HPDE6-E6E7 (cell line): ENCODE data around the gene ESPL1.
A peak's percentile ranks its signal among the peaks of the same experiment; 100 is the strongest.

ENCODE experiments used
- DNase-seq: peaks from one replicate; pipeline ENCODE4 v3.0.0; 2011; ENCODE audit warnings: missing footprints; ENCODE audit errors: extremely low spot score

The ESPL1 gene

DNA sequence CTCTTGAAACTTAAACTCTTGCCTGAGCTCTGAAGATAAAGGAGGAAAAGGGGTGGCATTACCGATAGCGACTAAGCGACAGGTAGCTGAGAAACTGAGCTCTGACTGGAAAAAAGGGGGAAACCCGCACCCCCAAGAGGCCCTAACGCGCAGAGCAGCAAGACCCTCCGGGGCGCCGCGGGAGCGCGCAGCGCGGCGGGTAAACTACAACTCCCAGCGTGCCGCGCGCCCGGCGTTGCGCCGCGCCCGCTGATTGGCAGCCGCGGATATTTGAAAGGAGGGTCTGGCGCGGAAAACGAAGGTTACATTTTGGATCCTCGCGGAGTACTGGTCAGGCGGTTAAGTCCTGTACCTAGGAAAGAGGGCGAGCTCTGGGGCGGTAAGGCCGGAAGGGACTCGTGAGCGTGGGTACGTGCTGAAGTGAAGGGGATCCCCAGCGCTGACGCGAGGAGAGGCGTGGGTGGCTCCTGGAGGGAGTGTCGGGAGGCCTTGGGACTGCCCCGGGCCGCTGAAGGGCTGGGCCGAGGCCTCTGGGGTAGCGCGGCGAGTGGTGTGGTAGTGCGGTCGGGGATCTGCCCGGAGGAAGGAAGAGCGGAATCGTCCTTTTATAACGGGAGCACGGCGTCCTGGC lies at the start of gene ESPL1:
ESPL1 (plus strand) TSS at position 301 of the 631 bp plus-strand sequence. CDS start 468 bp downstream, outside the sequence.
- peak; percentile 82 for DNase-seq

DNA sequence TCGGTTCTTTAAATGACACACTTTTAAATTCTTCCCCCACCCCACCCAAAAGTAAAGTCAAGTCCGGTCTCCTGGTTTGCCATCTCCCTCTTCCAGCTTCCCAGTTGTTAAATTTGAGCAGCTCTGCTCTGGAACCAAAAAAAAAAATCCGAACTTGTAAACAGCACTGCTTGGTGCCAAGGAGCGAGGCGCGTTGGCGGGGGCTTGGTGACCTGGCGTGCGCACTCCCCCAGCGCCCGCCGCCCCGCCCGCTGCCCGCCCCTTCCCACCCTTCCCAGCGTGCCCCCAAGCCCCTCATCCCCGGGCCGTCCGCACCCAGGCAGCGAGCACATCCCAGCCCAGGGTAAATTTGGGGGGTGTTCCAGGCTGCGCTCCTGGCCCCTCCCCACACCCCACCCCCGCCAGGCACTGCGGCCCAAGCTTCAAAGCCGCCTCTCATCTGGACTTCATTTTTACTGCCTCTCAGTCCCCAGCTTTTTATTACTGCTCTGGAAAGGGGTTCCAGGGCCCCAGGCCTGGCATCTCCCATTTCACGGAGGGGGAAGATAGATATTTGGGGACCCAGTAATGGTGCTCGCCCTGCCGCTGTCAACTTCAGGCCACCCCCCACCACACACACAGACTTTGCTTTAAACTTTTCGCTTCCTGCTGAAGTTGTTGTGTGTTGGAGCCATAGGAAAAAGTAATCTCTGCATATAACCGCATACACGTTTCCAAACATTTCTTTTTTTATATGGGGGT lies 49.4 kb upstream of the ESPL1 start:
- DNase-seq = no peak

DNA sequence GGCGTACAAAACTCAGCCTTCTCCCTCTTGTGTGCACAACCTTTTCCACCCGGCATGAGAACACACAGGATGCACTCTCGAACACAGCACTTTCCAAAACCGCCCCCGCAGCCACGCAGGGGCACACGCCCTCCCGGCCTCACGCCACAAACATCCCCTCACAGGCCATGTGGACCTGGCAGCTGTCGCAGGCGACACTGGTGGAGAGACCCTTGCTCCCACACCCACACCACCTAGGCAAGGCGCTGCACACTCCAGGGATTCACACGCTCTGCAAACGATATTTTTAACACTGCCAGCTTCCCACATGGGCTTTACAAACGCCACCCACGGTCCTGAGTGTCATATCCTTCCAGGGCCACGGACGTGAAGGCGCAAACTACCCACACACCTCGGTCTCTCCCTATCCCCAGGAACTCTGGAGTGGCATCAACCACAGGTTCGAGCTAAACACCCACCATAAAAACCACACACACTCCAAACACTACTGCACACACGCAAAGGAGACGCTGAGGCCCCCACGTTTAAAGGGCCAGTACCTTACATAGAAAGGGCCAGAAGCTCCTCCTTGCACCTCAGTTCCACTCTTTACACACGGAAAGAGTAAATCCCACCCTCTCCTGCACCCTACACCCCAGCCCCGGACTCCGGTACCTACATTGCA lies 48.7 kb upstream of the ESPL1 start:
- no peak for DNase-seq

DNA sequence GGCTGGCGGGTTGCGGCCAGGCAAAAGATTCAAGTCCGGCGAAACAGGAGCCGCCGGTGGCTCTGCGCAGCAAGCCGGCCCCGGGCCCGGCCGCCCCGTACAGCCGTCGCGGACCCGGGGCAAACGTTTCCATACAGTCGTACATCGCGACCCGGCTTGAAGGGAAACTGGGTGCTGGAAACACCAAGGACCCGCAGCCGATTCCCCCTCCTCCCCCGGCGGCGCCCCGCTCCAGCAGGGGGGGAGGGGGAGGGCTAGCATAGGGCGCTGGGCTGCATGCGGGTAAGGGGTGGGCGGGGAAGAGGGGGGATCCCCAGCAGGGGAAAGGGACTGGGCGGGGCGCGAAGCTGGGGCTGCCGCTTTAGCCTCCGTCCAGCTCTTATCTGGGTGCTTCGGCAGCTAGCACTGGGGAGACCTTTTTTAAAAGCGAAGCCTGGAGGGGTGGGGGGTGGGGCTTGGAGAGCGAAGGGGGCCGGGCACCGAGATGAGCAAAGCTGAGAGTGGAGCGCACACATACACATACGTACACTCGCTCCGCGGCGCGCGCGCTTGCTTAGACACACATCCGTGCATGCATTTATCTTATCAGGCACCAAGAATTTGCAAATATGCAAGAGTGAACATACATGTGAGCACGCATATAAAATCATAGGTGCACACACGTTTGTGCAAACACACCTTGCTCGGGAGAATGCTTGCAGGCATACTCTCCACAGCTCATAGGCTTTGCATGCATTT lies 48.0 kb upstream of the ESPL1 start:
- DNase-seq = no peak

DNA sequence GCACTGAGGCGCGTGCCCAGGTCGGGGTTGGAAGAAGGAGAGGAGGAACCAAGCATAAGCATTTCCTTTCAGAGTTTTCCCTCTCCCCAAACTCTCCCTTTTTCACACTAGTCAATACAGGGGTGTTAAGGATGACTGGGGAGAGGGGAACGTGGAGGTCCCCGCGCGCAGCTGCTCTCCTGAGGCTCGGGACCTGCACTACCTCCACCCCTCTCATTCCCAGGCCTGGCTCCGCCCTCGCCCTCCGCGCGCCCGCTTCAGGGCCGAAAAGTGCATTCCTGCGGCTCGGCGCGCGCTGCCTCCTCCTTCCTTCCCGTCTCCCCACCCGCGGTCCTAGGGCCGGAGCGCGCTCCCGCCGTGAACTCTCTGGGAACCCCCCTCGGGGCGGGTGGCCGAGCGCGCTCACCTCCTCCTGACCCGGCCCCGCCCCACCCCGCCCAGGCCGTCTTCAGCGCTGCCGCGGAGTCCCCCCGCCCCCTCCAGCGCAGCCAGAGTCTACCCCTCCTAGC lies 47.4 kb upstream of the ESPL1 start:
- peak; percentile 93 for DNase-seq

DNA sequence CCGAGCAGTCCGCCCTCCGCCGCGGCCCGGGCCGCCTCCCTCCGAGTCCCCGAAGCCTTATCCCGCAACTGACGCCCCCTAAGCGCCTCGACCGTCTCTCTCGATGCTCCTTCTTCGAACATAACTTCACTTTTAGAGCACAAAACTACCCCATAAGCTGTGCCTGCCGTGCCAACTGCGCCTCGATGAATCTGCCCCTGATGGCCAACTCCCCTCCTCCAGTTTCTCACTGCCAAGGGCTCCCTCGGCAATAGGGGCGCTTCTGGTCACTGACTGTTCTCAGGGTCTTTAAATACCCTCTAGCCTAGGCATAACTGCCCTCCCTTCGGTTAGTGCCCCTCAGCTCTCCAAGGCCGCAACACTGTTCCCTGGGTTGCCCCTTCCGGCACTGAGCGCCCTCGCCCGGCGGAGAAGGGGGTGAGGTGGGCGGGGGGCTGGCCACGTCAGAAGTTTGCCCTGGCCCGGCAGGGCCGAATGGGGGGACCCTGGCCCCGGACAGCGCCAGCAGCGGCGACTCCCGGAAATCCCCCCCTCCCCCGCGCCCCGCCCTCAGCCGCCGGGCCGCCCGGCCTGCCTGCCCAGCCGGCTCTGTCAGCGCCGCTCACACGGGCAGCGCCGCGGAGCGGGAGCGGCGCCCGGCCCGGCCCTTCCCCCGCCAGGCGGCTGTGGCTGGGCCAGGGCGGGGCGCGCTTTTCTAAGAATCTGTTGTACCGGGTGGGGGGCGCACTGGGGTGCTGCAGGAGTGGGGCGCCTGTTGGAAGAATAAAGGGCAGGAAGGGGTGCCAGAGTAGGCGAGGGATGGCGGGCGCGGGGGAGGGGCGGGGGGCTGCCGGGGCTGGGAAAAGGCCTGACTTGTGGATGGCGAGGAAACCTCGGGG lies 46.7 kb upstream of the ESPL1 start:
- no peak for DNase-seq

DNA sequence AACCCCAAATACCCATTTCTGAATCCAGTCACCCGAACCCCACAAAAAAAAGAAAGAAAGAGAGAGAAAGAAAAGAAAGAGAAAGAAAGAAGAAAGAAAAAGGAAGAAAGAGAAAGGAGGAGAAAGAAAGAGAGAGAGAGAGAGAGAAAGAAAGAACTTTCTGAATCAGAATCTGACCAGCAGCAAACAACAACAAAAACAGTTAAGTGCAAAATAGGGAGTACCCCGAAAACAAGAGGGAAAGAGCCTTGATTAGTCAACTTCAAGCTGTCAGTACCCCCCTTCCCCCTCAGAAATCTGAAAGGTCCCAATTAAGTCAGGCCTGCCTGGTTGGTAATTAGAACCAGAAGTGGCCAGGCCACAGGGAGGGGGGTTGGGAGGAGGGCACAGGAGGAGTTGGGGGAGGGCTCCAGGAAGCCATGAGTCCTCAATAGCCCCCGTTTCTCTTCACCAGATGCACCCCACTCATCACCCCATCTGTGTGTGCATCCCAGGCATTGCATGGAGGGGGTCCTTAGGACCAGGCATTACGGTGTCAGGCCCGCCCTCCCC lies 45.9 kb upstream of the ESPL1 start:
- no peak for DNase-seq

DNA sequence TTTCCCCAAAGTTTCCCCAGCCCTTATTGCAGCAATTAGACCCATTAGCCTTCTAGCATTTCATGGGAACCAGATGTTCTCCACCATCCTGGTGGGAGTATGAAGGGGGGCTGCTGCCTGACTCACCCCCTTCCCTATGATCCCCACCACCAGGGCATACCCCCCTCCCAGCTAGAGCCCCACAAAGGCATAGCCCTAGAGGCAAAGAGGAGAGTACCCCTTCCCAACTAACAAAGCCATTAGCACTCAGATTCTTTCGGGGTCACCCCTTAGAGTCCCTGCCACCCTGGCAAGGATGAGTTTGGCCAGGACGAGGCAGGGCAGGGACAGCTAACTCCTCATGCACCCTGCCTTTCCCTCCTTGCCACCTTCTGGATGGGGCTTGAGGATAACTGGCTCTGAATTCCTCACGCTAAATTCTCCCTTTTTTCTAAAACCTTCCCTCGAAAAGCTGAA lies 45.3 kb upstream of the ESPL1 start:
- no peak for DNase-seq

DNA sequence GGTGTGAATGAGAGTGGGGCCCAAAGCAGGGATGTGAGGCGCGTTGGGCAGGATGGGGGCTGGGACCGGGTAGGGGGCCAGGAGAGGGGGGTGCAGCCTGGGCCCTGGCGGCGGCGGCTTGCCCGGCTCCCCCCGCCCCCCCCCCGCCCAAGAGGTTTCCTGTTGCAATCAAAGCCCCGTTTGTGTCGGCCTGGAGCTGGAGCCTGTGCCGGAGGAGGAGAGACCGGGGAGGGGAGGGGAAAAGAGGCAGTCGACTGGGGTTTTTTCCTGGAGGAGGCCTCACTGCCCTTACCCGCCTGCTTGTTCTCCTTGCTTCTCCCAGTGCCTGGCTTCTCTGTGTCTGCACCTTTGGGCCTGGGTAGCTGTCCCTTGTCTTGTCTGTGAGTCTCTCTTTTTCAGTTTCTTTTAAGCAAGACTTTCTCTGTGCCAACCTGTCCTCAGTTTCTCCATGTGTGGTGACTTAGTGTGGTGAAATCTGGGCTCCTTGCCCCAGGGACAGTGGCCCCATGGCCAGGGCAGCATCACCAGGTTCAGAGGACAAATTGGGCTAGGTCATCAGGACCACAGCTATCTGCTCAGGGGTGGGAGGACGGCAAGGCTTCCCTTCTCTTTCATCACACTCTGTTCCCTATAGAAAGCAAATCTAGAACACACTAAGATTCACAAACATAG lies 44.6 kb upstream of the ESPL1 start:
- DNase-seq = no peak

DNA sequence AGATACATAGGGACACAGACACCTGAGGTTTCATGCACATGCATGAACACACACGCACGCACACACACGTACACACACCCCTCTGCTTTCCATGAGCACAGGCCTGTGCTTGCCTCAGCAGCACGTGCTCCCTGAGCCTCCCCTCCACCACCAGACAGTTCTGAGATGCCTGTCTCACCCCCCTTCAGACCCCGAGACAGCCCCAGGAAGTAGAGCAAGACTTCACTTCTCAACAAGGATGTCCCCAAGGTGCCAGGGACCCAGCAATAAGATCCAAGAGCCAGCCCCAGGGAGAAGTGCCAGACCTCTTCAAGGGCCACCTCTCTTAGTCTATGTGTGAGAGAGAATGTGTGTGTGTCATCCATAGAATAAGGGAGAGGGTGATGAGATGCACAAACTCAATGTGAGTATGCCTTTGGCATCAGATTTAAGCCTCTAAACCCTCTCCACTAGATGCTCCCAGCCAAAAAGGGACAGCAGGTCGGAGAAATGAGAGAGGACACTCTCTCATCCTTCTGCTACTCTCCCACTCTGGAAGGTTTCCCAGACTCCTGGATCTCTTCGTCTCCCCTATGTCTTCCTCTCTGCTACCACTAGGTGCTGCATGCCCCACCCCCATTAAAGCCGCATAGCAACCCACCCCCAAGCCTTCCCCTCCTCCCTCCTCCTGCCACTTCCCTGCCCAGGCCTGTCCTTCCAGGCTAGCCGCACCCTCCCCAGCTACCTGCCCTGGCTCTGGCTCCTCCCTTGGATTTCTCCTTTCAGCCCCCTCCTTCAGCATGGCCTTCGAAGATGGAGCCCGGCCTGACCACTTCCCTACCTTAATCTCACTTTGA lies 43.8 kb upstream of the ESPL1 start:
- DNase-seq = no peak

DNA sequence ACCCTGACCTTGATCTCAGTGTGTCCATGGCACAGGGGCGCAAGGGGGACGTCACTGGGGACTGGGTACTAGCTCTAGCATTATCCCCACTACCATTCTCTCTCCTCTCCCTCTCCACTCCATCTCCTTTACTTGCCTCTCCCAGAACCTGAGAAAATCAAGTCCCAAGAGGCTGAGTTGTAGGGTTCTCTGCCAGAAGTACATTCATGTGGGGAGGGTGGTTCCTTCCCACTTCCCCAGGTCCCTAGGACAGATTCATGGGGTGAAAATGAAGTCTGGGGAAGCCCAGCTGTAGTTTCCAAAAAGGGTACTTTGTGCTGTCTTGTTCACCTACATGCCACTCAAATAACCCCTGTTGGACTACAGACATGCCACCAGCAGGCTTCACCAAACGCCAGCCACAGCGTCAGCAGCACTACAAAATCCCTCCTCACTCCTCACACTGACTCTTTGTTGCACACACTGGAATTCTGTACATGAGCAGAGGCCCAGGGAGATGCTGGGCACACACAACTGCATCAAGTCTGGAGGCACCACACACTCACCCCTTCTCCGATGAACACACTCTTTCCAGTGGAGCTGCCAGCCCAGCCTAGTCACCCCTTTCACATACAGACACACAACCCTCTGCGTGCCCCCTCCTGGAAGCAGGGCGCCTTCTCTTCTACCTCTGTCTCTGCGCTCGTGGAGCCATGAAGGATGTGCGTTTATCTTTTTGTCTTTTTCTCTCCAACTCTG lies 43.0 kb upstream of the ESPL1 start:
- DNase-seq = no peak

DNA sequence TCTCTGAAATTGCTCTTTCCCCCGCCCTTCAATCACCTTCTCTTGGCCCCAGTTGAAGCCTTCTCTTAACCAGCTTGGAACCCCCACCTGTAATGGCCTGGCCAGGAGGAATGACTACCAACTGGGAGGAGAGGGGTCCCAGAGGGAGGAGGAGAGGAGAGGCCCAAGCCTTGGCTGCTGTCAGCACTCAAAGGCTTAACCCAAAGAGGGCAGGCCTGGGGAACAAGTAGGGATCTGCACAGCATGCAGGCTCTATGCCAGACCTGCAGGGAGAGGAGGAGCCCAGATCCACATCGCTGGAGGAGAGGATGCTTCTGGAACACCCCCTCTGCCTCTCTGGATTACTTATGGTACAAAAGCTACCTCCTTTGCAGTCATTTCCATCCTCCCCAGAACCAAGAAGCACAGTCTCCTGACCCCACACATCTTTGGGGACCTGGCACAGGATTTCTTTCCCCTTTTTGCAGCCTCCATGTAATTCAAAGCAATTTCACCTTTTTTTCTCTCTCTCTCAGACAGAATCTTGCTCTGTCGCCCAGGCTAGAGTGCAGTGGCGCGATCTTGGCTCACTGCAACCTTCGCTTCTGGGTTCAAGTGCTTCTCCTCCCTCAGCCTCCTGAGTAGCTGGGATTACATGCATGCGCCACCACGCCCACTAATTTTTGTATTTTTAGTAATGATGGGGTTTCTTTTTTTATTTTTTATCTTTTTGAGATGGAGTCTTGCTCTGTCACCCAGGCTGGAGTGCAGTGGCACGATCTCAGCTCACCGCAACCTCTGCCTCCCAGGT lies 42.3 kb upstream of the ESPL1 start:
- DNase-seq = no peak

DNA sequence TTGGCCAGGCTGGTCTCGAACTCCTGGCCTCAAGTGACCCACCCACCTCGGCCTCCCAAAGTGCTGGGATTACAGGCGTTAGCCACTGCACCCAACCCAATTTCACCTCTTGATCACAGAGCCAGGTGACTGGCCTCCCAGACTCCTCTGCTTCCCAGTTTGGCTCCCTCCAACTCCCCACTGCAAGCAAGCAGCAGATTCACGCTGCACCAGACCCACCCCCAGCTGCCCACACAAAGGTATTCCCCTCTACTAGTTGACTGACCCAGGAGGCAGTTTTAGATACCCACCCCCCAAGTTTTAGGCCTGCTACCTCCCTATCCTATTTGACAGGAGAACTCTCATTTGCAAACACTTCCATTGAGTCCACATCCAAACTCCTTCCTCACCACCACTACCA lies 41.3 kb upstream of the ESPL1 start:
- no peak for DNase-seq

DNA sequence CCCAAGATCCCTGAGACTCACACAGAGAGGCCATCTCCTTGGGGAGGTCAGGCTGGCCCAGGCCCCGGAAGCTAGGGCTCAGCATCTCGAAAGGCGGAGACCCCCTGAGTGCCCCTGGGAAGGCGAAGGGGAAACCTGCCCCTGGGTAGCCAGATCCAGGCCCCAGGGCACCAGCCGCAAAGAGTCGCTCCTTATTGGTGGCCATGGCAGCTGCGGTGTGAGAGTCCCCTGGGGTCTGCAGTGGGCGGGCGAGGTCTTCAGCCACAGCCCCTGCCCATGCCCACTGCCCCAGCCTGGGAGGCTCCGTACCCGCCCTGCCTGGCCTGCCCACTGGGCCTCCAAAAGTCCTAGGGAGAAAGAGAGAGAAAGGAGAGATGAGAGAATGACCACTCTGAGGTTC lies 40.8 kb upstream of the ESPL1 start:
- no peak for DNase-seq

DNA sequence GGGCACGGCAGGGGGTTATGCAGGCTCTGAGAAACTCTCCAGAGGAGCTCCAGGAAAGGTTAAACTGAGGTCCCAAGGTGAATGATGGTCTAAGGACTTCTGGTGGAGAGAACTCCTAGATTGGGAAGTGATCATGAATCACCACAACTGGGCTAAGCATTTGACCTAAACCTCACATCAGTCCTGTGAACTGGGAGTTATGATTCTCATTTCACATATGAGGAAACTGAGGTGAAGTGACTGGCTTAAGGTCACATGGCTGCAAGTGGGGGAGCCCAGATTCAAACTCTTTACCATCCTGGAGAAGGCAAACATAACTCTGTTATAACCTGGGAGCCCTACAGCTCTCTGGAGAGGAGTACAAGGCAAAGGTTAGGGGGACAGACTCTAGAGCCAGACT lies 40.3 kb upstream of the ESPL1 start:
- no peak for DNase-seq

DNA sequence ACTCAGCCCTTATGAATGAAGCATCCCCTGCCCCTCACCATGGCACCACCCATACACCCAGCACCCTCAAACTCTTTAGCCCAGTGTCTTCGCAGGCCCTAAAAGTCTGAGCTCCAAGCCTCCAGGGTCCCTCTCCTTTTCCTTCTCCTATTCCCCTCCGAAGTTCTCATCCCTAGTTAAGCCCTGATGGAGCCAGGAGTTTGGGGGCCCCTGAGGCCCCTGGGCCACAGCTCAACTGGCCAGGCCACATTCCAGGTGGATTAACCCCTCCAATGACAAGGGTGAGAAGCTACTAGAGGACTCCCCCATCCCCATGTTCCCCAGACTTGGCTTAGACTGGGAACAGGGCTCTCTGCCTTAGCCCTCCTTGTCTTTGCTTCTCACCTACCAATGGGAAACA lies 38.6 kb upstream of the ESPL1 start:
- DNase-seq = no peak

DNA sequence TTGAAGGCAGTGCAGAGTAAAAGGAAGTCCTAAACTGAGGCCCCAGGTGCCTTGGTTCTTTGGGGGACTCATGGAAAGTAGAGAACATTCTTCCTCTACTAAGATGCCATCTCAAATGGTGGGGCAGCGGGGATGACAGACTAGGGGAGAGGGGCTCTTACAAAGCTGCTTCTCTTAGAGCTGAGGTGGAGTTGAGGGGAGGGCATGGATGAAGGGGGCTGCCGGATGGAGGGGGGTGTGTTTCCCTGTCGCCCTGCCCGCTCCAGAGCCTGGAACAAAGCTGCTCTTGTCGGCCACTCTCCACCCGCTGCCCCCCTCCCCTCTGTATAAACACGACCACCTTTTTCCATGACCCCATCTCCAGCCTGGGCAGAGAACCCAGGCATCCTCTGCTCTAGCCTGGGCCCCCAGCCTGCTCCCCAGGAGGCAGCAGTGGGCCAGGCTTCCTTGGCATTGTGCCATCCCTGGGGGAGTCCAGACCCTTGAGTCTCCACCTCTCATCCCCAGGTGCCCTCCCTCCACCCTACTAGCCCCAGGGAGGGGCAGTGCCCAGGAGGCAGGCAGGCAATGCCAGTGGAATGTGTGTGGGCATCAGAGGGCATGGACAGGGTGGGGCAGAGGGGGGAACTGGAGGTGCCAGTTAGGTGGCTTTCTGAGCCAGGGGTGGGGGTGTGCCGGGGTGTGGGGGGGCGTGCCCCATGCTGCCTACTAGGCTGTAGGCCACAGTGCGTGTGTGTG lies 37.8 kb upstream of the ESPL1 start:
- no peak for DNase-seq
